Neural cell (in vitro differentiated cells): Measurements from ENCODE around the gene EIF4A2. TPM values are rescaled to one million over a fixed set of nuclear protein-coding genes. Genes with fewer than 3 reads are reported as not detected.
"Not testable (repeated sequence)": the region's sequence is repeated elsewhere in the genome, so short reads cannot be mapped to it uniquely, and the experiment has no call there.

Experiments
- H2AFZ ChIP-seq: fragments of 200-600, 300-800 bp; sonication (generic), shearing (Covaris generic); 2 replicates; pipeline ENCODE4 v1.6.0; 2014; ENCODE audit warnings: low read depth, mild to moderate bottlenecking, antibody characterized with exemption, low read length, moderate library complexity
- H3F3A ChIP-seq: fragments of 200-600 bp; shearing (Covaris generic); 2 replicates; pipeline ENCODE4 v1.6.1; 2016; ENCODE audit warnings: mild to moderate bottlenecking, moderate library complexity, mixed read lengths, antibody characterized with exemption, low read length; ENCODE audit not compliant: insufficient read depth, poor library complexity, severe bottlenecking
- H3K27ac ChIP-seq: fragments of 200-600, 300-800 bp; sonication (generic), shearing (Covaris generic); 2 replicates; pipeline ENCODE4 v1.5.1; 2014; ENCODE audit warnings: mild to moderate bottlenecking, low read length, moderate library complexity
- H3K27me3 ChIP-seq: fragments of 300-800, 200-600 bp; sonication (generic), shearing (Covaris generic); 2 replicates; pipeline ENCODE4 v1.6.0; 2014; ENCODE audit warnings: mild to moderate bottlenecking, low read depth, low read length, moderate library complexity; ENCODE audit not compliant: insufficient read depth
- H3K36me3 ChIP-seq: fragments of 300-800, 200-600 bp; sonication (generic), shearing (Covaris generic); 2 replicates; pipeline ENCODE4 v1.5.1; 2014; ENCODE audit warnings: mild to moderate bottlenecking, antibody characterized with exemption, low read length, moderate library complexity; ENCODE audit not compliant: insufficient read depth
- H3K4me2 ChIP-seq: fragments of 300-800, 200-600 bp; sonication (generic), shearing (Covaris generic); 2 replicates; pipeline ENCODE4 v1.6.0; 2014; ENCODE audit warnings: mild to moderate bottlenecking, low read length
- H3K4me3 ChIP-seq: fragments of 300-800, 200-600 bp; sonication (generic), shearing (Covaris generic); 2 replicates; pipeline ENCODE4 v1.5.1; 2014; ENCODE audit warnings: mild to moderate bottlenecking, low read length, moderate library complexity
- H3K79me2 ChIP-seq: fragments of 200-600 bp; shearing (Covaris generic); replicated peaks from 2 replicates; pipeline ENCODE4 v1.6.0; 2014; ENCODE audit warnings: mild to moderate bottlenecking, low read length, moderate library complexity; ENCODE audit not compliant: insufficient read depth
- H3K9ac ChIP-seq: fragments of 300-800, 200-600 bp; sonication (generic), shearing (Covaris generic); 2 replicates; pipeline ENCODE4 v1.6.1; 2016; ENCODE audit warnings: mild to moderate bottlenecking, low read length, mixed read lengths
- H3K9me2 ChIP-seq: fragments of 200-600 bp; shearing (Covaris generic); 2 replicates; pipeline ENCODE4 v1.6.1; 2016; ENCODE audit warnings: mild to moderate bottlenecking, low read length, mixed read lengths; ENCODE audit not compliant: insufficient read depth
- H3K9me3 ChIP-seq: fragments of 200-600, 300-800 bp; sonication (generic), shearing (Covaris generic); 2 replicates; pipeline ENCODE4 v1.6.1; 2016; ENCODE audit warnings: mild to moderate bottlenecking, mixed run types, low read length, moderate library complexity, mixed read lengths
- H4K20me1 ChIP-seq: fragments of 200-600 bp; shearing (Covaris generic); 2 replicates; pipeline ENCODE4 v1.6.1; 2016; ENCODE audit warnings: mild to moderate bottlenecking, mixed run types; ENCODE audit not compliant: insufficient read depth
- EP300 ChIP-seq: fragments of 450-650 bp; conservative IDR thresholded peaks from 2 replicates; pipeline ENCODE4 v1.6.1; 2014; ENCODE audit warnings: antibody characterized with exemption, mild to moderate bottlenecking, moderate library complexity; ENCODE audit not compliant: poor library complexity, severe bottlenecking
- EZH2 ChIP-seq: fragments of 200-600, 300-800 bp; shearing (Covaris generic), sonication (generic); IDR thresholded peaks from 2 replicates; pipeline ENCODE4 v1.6.1; 2014; ENCODE audit warnings: antibody characterized with exemption, low read length, borderline replicate concordance, mild to moderate bottlenecking; ENCODE audit not compliant: insufficient read depth, poor library complexity, severe bottlenecking
- MXI1 ChIP-seq: fragments of 450-650 bp; conservative IDR thresholded peaks from 2 replicates; pipeline ENCODE4 v1.6.1; 2014; ENCODE audit warnings: antibody characterized with exemption, mild to moderate bottlenecking; ENCODE audit not compliant: poor library complexity, severe bottlenecking
- POLR2AphosphoS5 ChIP-seq: IDR thresholded peaks from 2 replicates; pipeline ENCODE4 v1.6.1; 2012
- RAD21 ChIP-seq: fragments of 450-650 bp; conservative IDR thresholded peaks from 2 replicates; pipeline ENCODE4 v1.6.1; 2014; ENCODE audit warnings: antibody characterized with exemption, mild to moderate bottlenecking, moderate library complexity
- SMC3 ChIP-seq: fragments of 450-650 bp; conservative IDR thresholded peaks from 2 replicates; pipeline ENCODE4 v1.6.1; 2014; ENCODE audit warnings: antibody characterized with exemption, mild to moderate bottlenecking, moderate library complexity; ENCODE audit not compliant: poor library complexity
- TAF1 ChIP-seq: IDR thresholded peaks from 2 replicates; pipeline ENCODE4 v1.6.1; 2012; ENCODE audit warnings: low read depth
- polyA plus RNA-seq: library from polyadenylated mRNA; depleted of rRNA; stranded (reverse); fragments of >200 nt; gene quantifications from 2 replicates; pipeline ENCODE4 v1.2.3, GENCODE V29; 2014
- TF ChIP-seq, protein P1 (sequence below): fragments of 450-650 bp; IDR thresholded peaks from 2 replicates; pipeline ENCODE4 v1.5.1; 2014; ENCODE audit warnings: antibody characterized with exemption, mild to moderate bottlenecking, moderate library complexity; ENCODE audit not compliant: poor library complexity, severe bottlenecking
- TF ChIP-seq, protein P2 (sequence below): IDR thresholded peaks from 2 replicates; pipeline ENCODE4 v1.6.1; 2012; ENCODE audit warnings: borderline replicate concordance

Gene EIF4A2
- polyA plus RNA-seq, 1 donor from 2014 or later, result 3,298 TPM

DNA sequence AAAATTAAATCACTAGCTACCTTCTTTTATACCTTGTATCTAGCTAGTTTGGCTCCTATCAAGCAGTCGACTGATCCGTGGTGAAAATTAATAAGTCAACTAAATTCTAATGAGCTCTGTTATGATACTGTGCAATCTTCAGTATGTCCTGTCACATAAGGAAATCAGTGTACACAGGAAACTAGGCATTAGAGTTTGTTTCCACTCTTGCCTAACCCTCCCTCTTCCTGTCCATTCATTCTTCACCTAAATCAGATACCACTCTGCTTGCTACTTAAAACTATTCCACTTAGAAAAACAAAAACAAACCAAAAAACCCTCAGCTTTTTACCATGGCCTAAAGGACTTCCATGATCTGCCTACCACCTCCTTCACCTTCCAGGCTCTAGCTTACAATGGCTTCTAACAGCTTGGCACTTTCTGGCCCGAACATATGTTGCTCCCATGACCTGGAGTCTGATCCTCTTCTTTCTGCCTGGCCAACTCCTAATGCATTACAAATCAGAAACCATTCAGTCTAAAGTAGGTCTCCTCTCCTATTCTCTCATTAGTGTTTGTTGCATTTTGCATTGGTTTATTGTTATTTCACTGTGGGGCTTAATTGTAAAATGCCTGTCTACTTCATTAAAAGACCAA is 15.0 kb downstream of the EIF4A2 start:
- Histone ChIP-seq H3K4me2 (no peak overlapping the region), H3K9me2 (no peaks in the 10 kb centered on the region), H3K9me3 (no peaks in the 10 kb centered on the region), H3K27ac (no peak overlapping the region), H3F3A (no peaks in the 10 kb centered on the region), H3K27me3 (no peaks in the 10 kb centered on the region), H3K36me3 (no peaks in the 10 kb centered on the region), H3K9ac (no peak overlapping the region), H4K20me1 (no peaks in the 10 kb centered on the region), H2AFZ (no peak overlapping the region), H3K79me2 (no peaks in the 10 kb centered on the region), H3K4me3 (no peak overlapping the region)
- TF ChIP-seq, protein P1, sequence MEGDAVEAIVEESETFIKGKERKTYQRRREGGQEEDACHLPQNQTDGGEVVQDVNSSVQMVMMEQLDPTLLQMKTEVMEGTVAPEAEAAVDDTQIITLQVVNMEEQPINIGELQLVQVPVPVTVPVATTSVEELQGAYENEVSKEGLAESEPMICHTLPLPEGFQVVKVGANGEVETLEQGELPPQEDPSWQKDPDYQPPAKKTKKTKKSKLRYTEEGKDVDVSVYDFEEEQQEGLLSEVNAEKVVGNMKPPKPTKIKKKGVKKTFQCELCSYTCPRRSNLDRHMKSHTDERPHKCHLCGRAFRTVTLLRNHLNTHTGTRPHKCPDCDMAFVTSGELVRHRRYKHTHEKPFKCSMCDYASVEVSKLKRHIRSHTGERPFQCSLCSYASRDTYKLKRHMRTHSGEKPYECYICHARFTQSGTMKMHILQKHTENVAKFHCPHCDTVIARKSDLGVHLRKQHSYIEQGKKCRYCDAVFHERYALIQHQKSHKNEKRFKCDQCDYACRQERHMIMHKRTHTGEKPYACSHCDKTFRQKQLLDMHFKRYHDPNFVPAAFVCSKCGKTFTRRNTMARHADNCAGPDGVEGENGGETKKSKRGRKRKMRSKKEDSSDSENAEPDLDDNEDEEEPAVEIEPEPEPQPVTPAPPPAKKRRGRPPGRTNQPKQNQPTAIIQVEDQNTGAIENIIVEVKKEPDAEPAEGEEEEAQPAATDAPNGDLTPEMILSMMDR, result no peak
- TF ChIP-seq SMC3 (no peak), POLR2AphosphoS5 (no peak), RAD21 (no peak), MXI1 (no peak), EP300 (no peak), TAF1 (no peak)

DNA sequence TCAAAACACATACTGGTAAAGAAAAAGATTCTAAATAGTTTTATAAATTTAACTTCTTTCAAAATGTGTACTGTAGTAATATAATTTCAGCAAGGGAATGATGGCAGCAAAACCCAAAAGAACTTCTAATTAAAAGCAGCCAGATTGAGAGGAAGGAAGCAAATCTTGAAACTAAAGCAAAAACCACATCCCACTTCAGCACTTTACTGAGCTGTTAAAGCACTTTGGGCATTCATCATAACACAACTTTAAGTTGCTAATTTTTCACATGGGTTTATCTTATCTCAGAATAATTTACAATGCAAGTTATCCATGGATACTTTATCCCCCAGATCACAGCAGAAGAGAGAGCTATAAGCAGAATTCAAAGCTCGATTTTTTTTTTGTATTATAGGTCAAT is 16.9 kb downstream of the EIF4A2 start:
- H3K27ac ChIP-seq, result no peak overlapping the region
- no peak overlapping the region for H2AFZ ChIP-seq
- H3K9ac ChIP-seq, result no peak overlapping the region
- H3F3A ChIP-seq, result no peaks in the 10 kb centered on the region
- H3K4me3 ChIP-seq, result no peak overlapping the region
- peaks cover 7% of the 10 kb centered on the region for H3K79me2 ChIP-seq
- no peaks in the 10 kb centered on the region for H3K9me3 ChIP-seq
- no peaks in the 10 kb centered on the region for H3K27me3 ChIP-seq
- no peak overlapping the region for H3K4me2 ChIP-seq
- no peaks in the 10 kb centered on the region for H3K9me2 ChIP-seq
- TF ChIP-seq EZH2 (no peak), RAD21 (no peak), SMC3 (no peak), EP300 (no peak)
- no peaks in the 10 kb centered on the region for H4K20me1 ChIP-seq
- no peaks in the 10 kb centered on the region for H3K36me3 ChIP-seq

DNA sequence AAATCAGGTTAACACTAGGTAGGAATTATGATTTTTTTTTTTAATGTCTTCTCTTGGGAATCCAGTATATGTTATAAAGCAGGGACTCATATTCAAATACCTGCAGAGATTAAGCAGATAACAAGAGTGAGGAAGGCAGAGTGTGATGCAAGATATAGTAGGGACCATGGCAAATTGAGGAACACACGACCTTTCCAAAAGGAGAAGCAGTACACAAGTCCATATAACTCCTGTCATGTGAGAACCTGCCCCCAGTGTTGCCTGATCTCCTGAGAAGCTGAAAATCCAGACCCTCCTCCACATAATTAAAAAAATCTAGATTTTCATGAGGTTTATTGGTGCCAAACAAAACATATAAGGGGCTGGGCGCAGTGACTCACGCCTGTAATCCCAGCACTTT is 19.3 kb downstream of the EIF4A2 start:
- no peaks in the 10 kb centered on the region for H3K9me3 ChIP-seq
- no peak overlapping the region for H3K9ac ChIP-seq
- no peaks in the 10 kb centered on the region for H3K36me3 ChIP-seq
- no peaks in the 10 kb centered on the region for H3K27me3 ChIP-seq
- no peaks in the 10 kb centered on the region for H4K20me1 ChIP-seq
- H3K27ac ChIP-seq, result no peak overlapping the region
- H3K4me3 ChIP-seq, result no peak overlapping the region
- no peak overlapping the region for H2AFZ ChIP-seq
- no peak overlapping the region for H3K4me2 ChIP-seq
- H3K9me2 ChIP-seq, result no peaks in the 10 kb centered on the region
- TF ChIP-seq SMC3 (no peak), EP300 (no peak), POLR2AphosphoS5 (no peak), RAD21 (no peak), TAF1 (no peak), MXI1 (no peak), EZH2 (no peak)
- TF ChIP-seq, protein P1, result no peak
- TF ChIP-seq, protein P2, sequence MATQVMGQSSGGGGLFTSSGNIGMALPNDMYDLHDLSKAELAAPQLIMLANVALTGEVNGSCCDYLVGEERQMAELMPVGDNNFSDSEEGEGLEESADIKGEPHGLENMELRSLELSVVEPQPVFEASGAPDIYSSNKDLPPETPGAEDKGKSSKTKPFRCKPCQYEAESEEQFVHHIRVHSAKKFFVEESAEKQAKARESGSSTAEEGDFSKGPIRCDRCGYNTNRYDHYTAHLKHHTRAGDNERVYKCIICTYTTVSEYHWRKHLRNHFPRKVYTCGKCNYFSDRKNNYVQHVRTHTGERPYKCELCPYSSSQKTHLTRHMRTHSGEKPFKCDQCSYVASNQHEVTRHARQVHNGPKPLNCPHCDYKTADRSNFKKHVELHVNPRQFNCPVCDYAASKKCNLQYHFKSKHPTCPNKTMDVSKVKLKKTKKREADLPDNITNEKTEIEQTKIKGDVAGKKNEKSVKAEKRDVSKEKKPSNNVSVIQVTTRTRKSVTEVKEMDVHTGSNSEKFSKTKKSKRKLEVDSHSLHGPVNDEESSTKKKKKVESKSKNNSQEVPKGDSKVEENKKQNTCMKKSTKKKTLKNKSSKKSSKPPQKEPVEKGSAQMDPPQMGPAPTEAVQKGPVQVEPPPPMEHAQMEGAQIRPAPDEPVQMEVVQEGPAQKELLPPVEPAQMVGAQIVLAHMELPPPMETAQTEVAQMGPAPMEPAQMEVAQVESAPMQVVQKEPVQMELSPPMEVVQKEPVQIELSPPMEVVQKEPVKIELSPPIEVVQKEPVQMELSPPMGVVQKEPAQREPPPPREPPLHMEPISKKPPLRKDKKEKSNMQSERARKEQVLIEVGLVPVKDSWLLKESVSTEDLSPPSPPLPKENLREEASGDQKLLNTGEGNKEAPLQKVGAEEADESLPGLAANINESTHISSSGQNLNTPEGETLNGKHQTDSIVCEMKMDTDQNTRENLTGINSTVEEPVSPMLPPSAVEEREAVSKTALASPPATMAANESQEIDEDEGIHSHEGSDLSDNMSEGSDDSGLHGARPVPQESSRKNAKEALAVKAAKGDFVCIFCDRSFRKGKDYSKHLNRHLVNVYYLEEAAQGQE, result no peak
- H3F3A ChIP-seq, result no peaks in the 10 kb centered on the region
- H3K79me2 ChIP-seq, result peaks cover 14% of the 10 kb centered on the region

DNA sequence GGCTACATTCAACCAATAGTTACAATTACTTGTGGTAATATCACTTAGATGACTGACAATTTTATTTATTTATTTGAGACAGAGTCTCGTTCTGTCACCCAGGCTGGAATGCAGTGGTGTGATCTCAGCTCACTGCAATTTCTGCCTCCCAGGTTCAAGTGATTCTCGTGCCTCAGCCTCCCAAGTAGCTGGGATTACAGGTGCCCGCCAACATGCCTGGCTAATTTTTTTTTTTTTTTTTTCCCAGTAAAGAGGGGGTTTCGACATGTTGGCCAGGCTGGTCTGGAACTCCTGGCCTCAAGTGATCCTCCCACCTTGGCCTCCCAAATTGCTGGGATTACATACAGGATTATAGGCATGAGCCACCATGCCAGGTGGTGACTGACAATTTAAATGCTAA is 20.1 kb downstream of the EIF4A2 start:
- not testable (repeated sequence) for H3K9me3 ChIP-seq, H3K27ac ChIP-seq, H3K27me3 ChIP-seq, H3K4me3 ChIP-seq, H3K36me3 ChIP-seq, H2AFZ ChIP-seq, H3K9me2 ChIP-seq, H4K20me1 ChIP-seq, H3F3A ChIP-seq, H3K9ac ChIP-seq, H3K4me2 ChIP-seq
- H3K79me2 ChIP-seq, result peaks cover 14% of the 10 kb centered on the region
